SU-DHL-6 (cell line): ENCODE results near the gene ABCB9.

Source experiments
- H2AFZ ChIP-seq: fragments of 200-600 bp; sonication (generic); 2 replicates; pipeline ENCODE4 v1.6.1; 2014; ENCODE audit warnings: low read depth, mild to moderate bottlenecking, moderate library complexity, mixed read lengths, antibody characterized with exemption, low read length; ENCODE audit not compliant: severe bottlenecking
- H3F3A ChIP-seq: fragments of 200-600 bp; shearing (Covaris generic); 2 replicates; pipeline ENCODE4 v1.6.0; 2016; ENCODE audit warnings: antibody characterized with exemption, mild to moderate bottlenecking; ENCODE audit not compliant: insufficient read depth
- H3K27ac ChIP-seq: fragments of 200-600 bp; sonication (generic); 2 replicates; pipeline ENCODE4 v1.5.1; 2016; ENCODE audit warnings: low read depth, mild to moderate bottlenecking, low read length, moderate library complexity, mixed read lengths
- H3K27me3 ChIP-seq: fragments of 200-600 bp; sonication (generic), shearing (Covaris generic); 2 replicates; pipeline ENCODE4 v1.6.0; 2014; ENCODE audit warnings: mild to moderate bottlenecking, low read length
- H3K36me3 ChIP-seq: fragments of 200-600 bp; sonication (generic); 2 replicates; pipeline ENCODE4 v1.6.1; 2014; ENCODE audit warnings: mild to moderate bottlenecking, low read length, mixed read lengths
- H3K4me2 ChIP-seq: fragments of 300-600, 200-600 bp; shearing (Covaris generic), sonication (generic); 2 replicates; pipeline ENCODE4 v1.6.0; 2014; ENCODE audit warnings: low read length, low read depth, mild to moderate bottlenecking; ENCODE audit not compliant: poor library complexity, severe bottlenecking
- H3K4me3 ChIP-seq: fragments of 200-600 bp; sonication (generic); 2 replicates; pipeline ENCODE4 v1.5.1; 2014; ENCODE audit warnings: antibody characterized with exemption, low read length, mild to moderate bottlenecking, mixed read lengths; ENCODE audit not compliant: insufficient read depth, poor library complexity, severe bottlenecking
- H3K79me2 ChIP-seq: fragments of 200-600 bp; sonication (generic); 2 replicates; pipeline ENCODE4 v1.6.1; 2014; ENCODE audit warnings: mild to moderate bottlenecking, low read length, moderate library complexity; ENCODE audit not compliant: insufficient read depth
- H3K9ac ChIP-seq: fragments of 200-600 bp; sonication (generic); 2 replicates; pipeline ENCODE4 v1.7.0; 2014; ENCODE audit warnings: mild to moderate bottlenecking, low read length
- H3K9me2 ChIP-seq: fragments of 200-600 bp; sonication (generic); replicated peaks from 2 replicates; pipeline ENCODE4 v1.6.1; 2014; ENCODE audit warnings: low read length; ENCODE audit not compliant: insufficient read depth
- H3K9me3 ChIP-seq: fragments of 200-600 bp; sonication (generic); 2 replicates; pipeline ENCODE4 v1.6.1; 2014; ENCODE audit warnings: low read length, mixed read lengths; ENCODE audit not compliant: insufficient read depth
- H4K20me1 ChIP-seq: fragments of 200-600 bp; sonication (generic); 2 replicates; pipeline ENCODE4 v1.6.1; 2014; ENCODE audit warnings: low read depth, mild to moderate bottlenecking, antibody characterized with exemption, low read length, moderate library complexity, mixed read lengths
- CTCF ChIP-seq: fragments of 200-600 bp; sonication (generic); IDR thresholded peaks from one replicate; pipeline ENCODE4 v1.5.1; 2017; ENCODE audit warnings: antibody characterized with exemption, mild to moderate bottlenecking, low read length, moderate library complexity; ENCODE audit not compliant: insufficient read depth, poor library complexity, severe bottlenecking
- EZH2phosphoT487 ChIP-seq: fragments of 200-600 bp; sonication (generic), shearing (Covaris generic); conservative IDR thresholded peaks from 2 replicates; pipeline ENCODE4 v1.6.1; 2018; ENCODE audit warnings: mild to moderate bottlenecking, antibody characterized with exemption, low read length, moderate library complexity, mixed read lengths

ABCB9 gene

GRCh38 chr12:122895704-122896636 lies 70.3 kb downstream of the ABCB9 start, which contains the start of gene VPS37B:
TSS of gene VPS37B (minus strand) at chr12:122896124. CDS start at chr12:122896062, 62 bp downstream.
- Histone ChIP-seq H3K4me3 (no peak within 1 kb of the TSS), H3F3A (no peaks in the 10 kb centered on the region), H4K20me1 (no peaks in the 10 kb centered on the region), H3K9me3 (no peaks in the 10 kb centered on the region), H3K9ac (no peak within 1 kb of the TSS), H3K27me3 (no peaks in the 10 kb centered on the region), H3K79me2 (no peaks in the 10 kb centered on the region), H3K4me2 (no peak within 1 kb of the TSS), H2AFZ (no peak within 1 kb of the TSS), H3K9me2 (no peaks in the 10 kb centered on the region), H3K36me3 (no peaks in the 10 kb centered on the region), H3K27ac (no peak within 1 kb of the TSS)
- TF ChIP-seq CTCF = no peak
- no peak for TF ChIP-seq EZH2phosphoT487

DNA sequence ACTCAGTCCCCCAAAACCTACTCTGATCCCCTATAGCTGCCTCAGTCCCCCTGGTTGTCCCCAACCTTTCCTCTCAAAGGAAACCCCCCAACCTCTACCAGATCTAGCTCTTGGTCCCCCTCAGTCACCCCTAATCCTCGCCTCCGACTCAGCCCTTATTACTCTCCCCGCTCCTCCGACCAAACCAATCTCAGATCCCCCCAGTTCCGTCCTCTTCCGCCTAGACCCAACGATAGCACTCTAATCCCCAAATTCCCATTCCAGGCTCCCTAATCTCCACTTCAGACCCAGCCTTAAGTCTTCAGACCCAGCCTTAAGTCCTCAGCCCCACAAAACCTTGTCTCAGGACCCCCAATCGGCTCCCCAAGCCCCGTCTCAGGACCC lies 71.0 kb downstream of the ABCB9 start:
- H3K4me3 ChIP-seq = no peak overlapping the region
- no peaks in the 10 kb centered on the region for H3F3A ChIP-seq
- H3K27ac ChIP-seq = no peak overlapping the region
- TF ChIP-seq EZH2phosphoT487 (no peak), CTCF (no peak)
- H3K79me2 ChIP-seq = no peaks in the 10 kb centered on the region
- no peaks in the 10 kb centered on the region for H3K9me2 ChIP-seq
- no peak overlapping the region for H3K4me2 ChIP-seq
- H3K27me3 ChIP-seq = no peaks in the 10 kb centered on the region
- H3K9ac ChIP-seq = no peak overlapping the region
- H4K20me1 ChIP-seq = no peaks in the 10 kb centered on the region
- H3K36me3 ChIP-seq = no peaks in the 10 kb centered on the region
- no peaks in the 10 kb centered on the region for H3K9me3 ChIP-seq
- no peak overlapping the region for H2AFZ ChIP-seq

GRCh38 chr12:122894193-122895121 lies 71.8 kb downstream of the ABCB9 start:
- H3K36me3 ChIP-seq = no peaks in the 10 kb centered on the region
- H3K79me2 ChIP-seq = no peaks in the 10 kb centered on the region
- no peak overlapping the region for H3K4me2 ChIP-seq
- TF ChIP-seq EZH2phosphoT487 (no peak), CTCF (no peak)
- H3K27me3 ChIP-seq = no peaks in the 10 kb centered on the region
- no peaks in the 10 kb centered on the region for H3F3A ChIP-seq
- no peaks in the 10 kb centered on the region for H3K9me2 ChIP-seq
- H2AFZ ChIP-seq = no peak overlapping the region
- no peaks in the 10 kb centered on the region for H4K20me1 ChIP-seq
- H3K9me3 ChIP-seq = no peaks in the 10 kb centered on the region
- no peak overlapping the region for H3K27ac ChIP-seq
- H3K9ac ChIP-seq = no peak overlapping the region
- H3K4me3 ChIP-seq = no peak overlapping the region
